ENCODE data around the gene PRKAR1A. TPM values are rescaled to one million over a fixed set of nuclear protein-coding genes. Genes with fewer than 3 reads are reported as not detected.

The PRKAR1A gene
- polyA plus RNA-seq, 3 donors from 2014 or later, result 275 to 458 (median 320) TPM

Other genes with a start within 250 kb of the PRKAR1A start
- gene SLC16A6, start 221.3 kb upstream of the PRKAR1A start, polyA plus RNA-seq, result 1 to 10 TPM in 2 of 3 donors, under 1 TPM in 1; 0.88 to 4.8 (median 3.5) TPM
- 10 to 100 TPM; 15.0 to 18.7 (median 15.3) TPM for gene ARSG, start 220.9 kb upstream of the PRKAR1A start, polyA plus RNA-seq
- gene WIPI1, start 54.9 kb upstream of the PRKAR1A start, polyA plus RNA-seq, result 10 to 100 TPM; 21.1 to 43.4 (median 30.0) TPM
- not detected for gene FAM20A, start 88.9 kb downstream of the PRKAR1A start, polyA plus RNA-seq